Measurements from ENCODE around the gene YIPF2.

GRCh38 chr19:10913716-10914340 is 14.6 kb downstream of the YIPF2 start:
- TF ChIP-seq CTCF (IDR thresholded peaks at IDR 0.05), result no peak
- no peak for TF ChIP-seq POLR2AphosphoS5 (IDR thresholded peaks at IDR 0.05; ENCODE audit: low read depth, low read length)
- TF ChIP-seq SIN3A (IDR thresholded peaks at IDR 0.05; ENCODE audit: borderline replicate concordance, insufficient read depth, low read depth, low read length), result no peak
- TF ChIP-seq, protein P1, sequence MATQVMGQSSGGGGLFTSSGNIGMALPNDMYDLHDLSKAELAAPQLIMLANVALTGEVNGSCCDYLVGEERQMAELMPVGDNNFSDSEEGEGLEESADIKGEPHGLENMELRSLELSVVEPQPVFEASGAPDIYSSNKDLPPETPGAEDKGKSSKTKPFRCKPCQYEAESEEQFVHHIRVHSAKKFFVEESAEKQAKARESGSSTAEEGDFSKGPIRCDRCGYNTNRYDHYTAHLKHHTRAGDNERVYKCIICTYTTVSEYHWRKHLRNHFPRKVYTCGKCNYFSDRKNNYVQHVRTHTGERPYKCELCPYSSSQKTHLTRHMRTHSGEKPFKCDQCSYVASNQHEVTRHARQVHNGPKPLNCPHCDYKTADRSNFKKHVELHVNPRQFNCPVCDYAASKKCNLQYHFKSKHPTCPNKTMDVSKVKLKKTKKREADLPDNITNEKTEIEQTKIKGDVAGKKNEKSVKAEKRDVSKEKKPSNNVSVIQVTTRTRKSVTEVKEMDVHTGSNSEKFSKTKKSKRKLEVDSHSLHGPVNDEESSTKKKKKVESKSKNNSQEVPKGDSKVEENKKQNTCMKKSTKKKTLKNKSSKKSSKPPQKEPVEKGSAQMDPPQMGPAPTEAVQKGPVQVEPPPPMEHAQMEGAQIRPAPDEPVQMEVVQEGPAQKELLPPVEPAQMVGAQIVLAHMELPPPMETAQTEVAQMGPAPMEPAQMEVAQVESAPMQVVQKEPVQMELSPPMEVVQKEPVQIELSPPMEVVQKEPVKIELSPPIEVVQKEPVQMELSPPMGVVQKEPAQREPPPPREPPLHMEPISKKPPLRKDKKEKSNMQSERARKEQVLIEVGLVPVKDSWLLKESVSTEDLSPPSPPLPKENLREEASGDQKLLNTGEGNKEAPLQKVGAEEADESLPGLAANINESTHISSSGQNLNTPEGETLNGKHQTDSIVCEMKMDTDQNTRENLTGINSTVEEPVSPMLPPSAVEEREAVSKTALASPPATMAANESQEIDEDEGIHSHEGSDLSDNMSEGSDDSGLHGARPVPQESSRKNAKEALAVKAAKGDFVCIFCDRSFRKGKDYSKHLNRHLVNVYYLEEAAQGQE (IDR thresholded peaks at IDR 0.05; ENCODE audit: insufficient read depth in 1 of 2, low read depth in 2 of 2, low read length in 1 of 2), result no peak

All from Panc1 (cell line).